ENCODE data around the gene NCMAP. TPM values are rescaled to one million over a fixed set of nuclear protein-coding genes. Genes with fewer than 3 reads are reported as not detected.

NCMAP gene
- total and polyA plus RNA-seq, 2 of the 4 experiments (the other 2 are of a cell fraction) = not detected

- H3K4me3 ChIP-seq (ENCODE audit: insufficient read depth, low read depth, low read length) = no peak overlapping the region
- H3K18ac ChIP-seq (ENCODE audit: low read depth, low read length) = no peak overlapping the region
- ATAC-seq (ENCODE audit: low read depth) (no peak), DNase-seq (no peak)
- peaks cover 6 to 9% of the 10 kb centered on the region in 2 experiments; a peak in 3 of 4 replicates for H3K79me1 ChIP-seq (ENCODE audit: low read depth in 1 of 2, low read length in 2 of 2)
- H2BK5ac ChIP-seq (ENCODE audit: low read depth, low read length, poor library complexity, severe bottlenecking) = no peak overlapping the region
- H3K27me3 ChIP-seq (ENCODE audit: control insufficient read depth, insufficient read depth, low read length) = no peaks in the 10 kb centered on the region
- no peak overlapping the region for H3K56ac ChIP-seq (ENCODE audit: extremely low read depth, insufficient read depth, low read length)
- no peak overlapping the region for H3K14ac ChIP-seq (replicated peaks; ENCODE audit: low read depth, low read length)
- intact Hi-C loops (cut with micrococcal nuclease) (no loop called here), in situ Hi-C loops (cut with MboI; ENCODE audit: low sequenced_read_pairs) (no loop called here), dilution Hi-C loops (cut with HindIII; ENCODE audit: low sequenced_read_pairs, unreplicated experiment) (no loop called here)
- H4K91ac ChIP-seq (ENCODE audit: insufficient read depth, low read depth, low read length) = no peak overlapping the region
- TF ChIP-seq MXI1 (IDR thresholded peaks at IDR 0.05; ENCODE audit: borderline replicate concordance, low read depth, low read length) (no peak), SMC3 (IDR thresholded peaks at IDR 0.05; ENCODE audit: low read depth, low read length) (no peak), FOS (IDR thresholded peaks at IDR 0.05; ENCODE audit: low read depth, low read length) (no peak), USF2 (IDR thresholded peaks at IDR 0.05; ENCODE audit: low read depth, low read length) (no peak), CTCF (conservative IDR thresholded peaks at IDR 0.05; ENCODE audit: low read depth, low read length) (no peak), ELK1 (IDR thresholded peaks at IDR 0.05; ENCODE audit: borderline replicate concordance, low read depth, low read length) (no peak), RCOR1 (IDR thresholded peaks at IDR 0.05; ENCODE audit: insufficient replicate concordance, low read length) (no peak), POLR2A (IDR thresholded peaks at IDR 0.05; ENCODE audit: low read depth, low read length) (no peak), NFE2L2 (IDR thresholded peaks at IDR 0.05; ENCODE audit: low read depth, low read length) (no peak), BHLHE40 (IDR thresholded peaks at IDR 0.05; ENCODE audit: low read depth, low read length) (no peak), CHD1 (IDR thresholded peaks at IDR 0.05; ENCODE audit: low read depth, low read length) (no peak), RAD21 (IDR thresholded peaks at IDR 0.05; ENCODE audit: low read length) (no peak), MAZ (IDR thresholded peaks at IDR 0.05; ENCODE audit: borderline replicate concordance, low read depth, low read length) (no peak), MAFK (IDR thresholded peaks at IDR 0.05; ENCODE audit: low read depth, low read length) (no peak), CEBPB (IDR thresholded peaks at IDR 0.05; ENCODE audit: low read depth, low read length) (no peak)
- H3K4me2 ChIP-seq (ENCODE audit: low read depth, low read length) = no peak overlapping the region
- no TSS peak for BruUV-seq (replicated peaks)
- H2BK20ac ChIP-seq (ENCODE audit: low read depth, low read length) = no peak overlapping the region
- H2AK9ac ChIP-seq (replicated peaks; ENCODE audit: low read depth, low read length, poor library complexity) = no peak overlapping the region
- H3K4ac ChIP-seq (ENCODE audit: low read depth, low read length) = no peak overlapping the region
- H2BK120ac ChIP-seq (ENCODE audit: low read depth, low read length) = no peak overlapping the region
- no peak overlapping the region for H4K8ac ChIP-seq (ENCODE audit: low read depth in 2 of 2, low read length in 2 of 2)
- H4K5ac ChIP-seq (ENCODE audit: low read depth, low read length) = no peak overlapping the region
- H3K27ac ChIP-seq (ENCODE audit: insufficient read depth, low read length) = no peak overlapping the region
- 0 out of 2 replicates have a peak, but pooled peaks cover 5% of the 10 kb centered on the region for H3K9me1 ChIP-seq (ENCODE audit: insufficient read depth, low read length)
- H3K23ac ChIP-seq (ENCODE audit: low read depth, low read length) = no peak overlapping the region
- H4K20me1 ChIP-seq (ENCODE audit: insufficient read depth, low read length) = no peaks in the 10 kb centered on the region
- H2AFZ ChIP-seq (replicated peaks; ENCODE audit: low read length, poor library complexity) = no peak overlapping the region
- no peaks in the 10 kb centered on the region for H3K36me3 ChIP-seq (ENCODE audit: control insufficient read depth, insufficient read depth, low read length)
- WGBS, 2 experiments (ENCODE audit: extremely low coverage in 2 of 2, insufficient read length in 1 of 2) = no CpG with 5 or more reads among the region's 4 CpGs
- ChIA-PET POLR2A (ENCODE audit: unreplicated experiment) (no interaction called here), CTCF (no interaction called here)
- no peaks in the 10 kb centered on the region for H3K4me1 ChIP-seq (ENCODE audit: control insufficient read depth, insufficient read depth, low read length)
- no peak overlapping the region for H3K9ac ChIP-seq (ENCODE audit: low read depth, low read length)
- H3K9me3 ChIP-seq (ENCODE audit: control insufficient read depth, insufficient read depth, low read length) = no peaks in the 10 kb centered on the region
- H2BK15ac ChIP-seq (ENCODE audit: low read depth, low read length) = no peak overlapping the region
- H2AK5ac ChIP-seq (ENCODE audit: low read depth, low read length) = no peak overlapping the region
These were observed 38.0 kb upstream of the NCMAP start for GRCh38 chr1:24517898-24518297.
